Progenitor cell of endocrine pancreas (in vitro differentiated cells): ENCODE data around the gene NFIX. TPM values are rescaled to one million over a fixed set of nuclear protein-coding genes. Genes with fewer than 3 reads are reported as not detected.

ENCODE experiments used
- DNase-seq: peaks from one replicate; pipeline ENCODE4 v3.0.0; 2021; ENCODE audit warnings: low spot score; ENCODE audit not compliant: unreplicated experiment
- H3K27ac Mint-ChIP-seq: 2 replicates; pipeline ENCODE4 v1.8.0; 2021; ENCODE audit warnings: mild to moderate bottlenecking, moderate library complexity, mixed read lengths
- H3K27me3 Mint-ChIP-seq: 2 replicates; pipeline ENCODE4 v1.8.0; 2021; ENCODE audit warnings: mixed read lengths
- H3K36me3 Mint-ChIP-seq: 2 replicates; pipeline ENCODE4 v1.8.0; 2022; ENCODE audit warnings: mixed read lengths; ENCODE audit not compliant: insufficient read depth
- H3K4me1 Mint-ChIP-seq: 2 replicates; pipeline ENCODE4 v1.8.0; 2021; ENCODE audit warnings: low read depth, mixed read lengths
- H3K4me3 Mint-ChIP-seq: 2 replicates; pipeline ENCODE4 v1.8.0; 2021; ENCODE audit warnings: low read depth, mild to moderate bottlenecking, moderate library complexity, mixed read lengths
- H3K9me3 Mint-ChIP-seq: 2 replicates; pipeline ENCODE4 v1.8.0; 2021; ENCODE audit warnings: low read depth, mixed read lengths
- total RNA-seq: library from RNA; stranded (reverse); gene quantifications from 2 replicates; pipeline ENCODE4 v1.2.1, GENCODE V29; 2021
- TF ChIP-seq, protein P1 (sequence below): fragments of 200-600 bp; sonication (generic); IDR thresholded peaks from one replicate; pipeline ENCODE4 v1.5.0; 2021; ENCODE audit warnings: antibody characterized with exemption, mild to moderate bottlenecking; ENCODE audit not compliant: unreplicated experiment

Gene NFIX
- total RNA-seq, 1 donor from 2014 or later = 0.46 TPM

DNA sequence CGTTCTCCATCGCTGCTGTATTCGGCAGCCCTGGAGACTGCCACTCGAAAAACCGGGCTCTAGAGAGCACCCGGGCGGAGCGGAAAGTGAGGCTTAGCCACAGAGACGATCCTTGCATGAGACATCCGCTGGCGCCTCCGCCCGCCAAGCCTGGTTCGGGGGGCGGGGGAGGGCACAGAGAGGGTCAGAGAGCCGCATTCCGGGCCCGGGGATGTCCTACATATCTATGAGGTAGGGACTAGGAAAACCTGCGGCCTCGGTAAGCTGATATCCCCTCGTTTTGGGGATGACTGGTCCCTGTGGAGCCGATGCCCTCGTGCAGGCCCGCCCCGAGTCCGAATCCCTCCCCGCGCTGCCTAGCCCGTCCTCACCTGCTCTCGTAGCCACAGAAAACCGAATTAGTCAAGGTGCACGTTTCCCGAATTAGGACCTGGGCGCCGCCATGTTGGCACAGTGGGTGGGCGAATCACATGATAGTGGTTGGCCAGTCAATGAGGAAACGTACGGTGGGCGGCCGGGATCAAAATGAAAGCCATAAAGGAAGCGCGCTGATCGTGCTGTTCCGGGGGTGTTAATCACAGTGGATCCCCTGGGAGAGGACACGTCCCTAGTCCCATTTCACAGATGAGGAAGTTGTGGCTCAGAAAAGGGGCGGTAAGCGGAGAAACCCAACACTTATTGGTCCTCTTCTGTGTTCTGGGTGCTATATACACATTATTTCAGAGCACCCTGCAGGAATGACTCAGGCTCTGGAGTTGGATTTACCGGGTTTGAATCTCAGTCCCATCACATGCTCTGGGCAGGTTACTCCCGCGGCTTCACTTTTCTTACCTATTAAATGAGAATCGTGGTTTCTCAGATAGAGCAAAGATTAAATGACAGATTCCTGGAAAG, 121.3 kb downstream of the NFIX start, which contains the start of gene TRMT1:
Gene TRMT1, minus strand, starts transcription at position 459 of the 894 bp plus-strand sequence. Its CDS starts 341 bp downstream, at position 118.
- Mint-ChIP-seq H3K36me3 (no peaks in the 10 kb centered on the region), H3K4me3 (peak within 1 kb of the TSS; percentile 96), H3K27ac (peak within 1 kb of the TSS; percentile 99), H3K4me1 (peaks cover 19% of the 10 kb centered on the region), H3K9me3 (no peaks in the 10 kb centered on the region), H3K27me3 (no peaks in the 10 kb centered on the region)
- TF ChIP-seq, protein P1, sequence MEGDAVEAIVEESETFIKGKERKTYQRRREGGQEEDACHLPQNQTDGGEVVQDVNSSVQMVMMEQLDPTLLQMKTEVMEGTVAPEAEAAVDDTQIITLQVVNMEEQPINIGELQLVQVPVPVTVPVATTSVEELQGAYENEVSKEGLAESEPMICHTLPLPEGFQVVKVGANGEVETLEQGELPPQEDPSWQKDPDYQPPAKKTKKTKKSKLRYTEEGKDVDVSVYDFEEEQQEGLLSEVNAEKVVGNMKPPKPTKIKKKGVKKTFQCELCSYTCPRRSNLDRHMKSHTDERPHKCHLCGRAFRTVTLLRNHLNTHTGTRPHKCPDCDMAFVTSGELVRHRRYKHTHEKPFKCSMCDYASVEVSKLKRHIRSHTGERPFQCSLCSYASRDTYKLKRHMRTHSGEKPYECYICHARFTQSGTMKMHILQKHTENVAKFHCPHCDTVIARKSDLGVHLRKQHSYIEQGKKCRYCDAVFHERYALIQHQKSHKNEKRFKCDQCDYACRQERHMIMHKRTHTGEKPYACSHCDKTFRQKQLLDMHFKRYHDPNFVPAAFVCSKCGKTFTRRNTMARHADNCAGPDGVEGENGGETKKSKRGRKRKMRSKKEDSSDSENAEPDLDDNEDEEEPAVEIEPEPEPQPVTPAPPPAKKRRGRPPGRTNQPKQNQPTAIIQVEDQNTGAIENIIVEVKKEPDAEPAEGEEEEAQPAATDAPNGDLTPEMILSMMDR = no peak
- DNase-seq = peak; percentile 73

DNA sequence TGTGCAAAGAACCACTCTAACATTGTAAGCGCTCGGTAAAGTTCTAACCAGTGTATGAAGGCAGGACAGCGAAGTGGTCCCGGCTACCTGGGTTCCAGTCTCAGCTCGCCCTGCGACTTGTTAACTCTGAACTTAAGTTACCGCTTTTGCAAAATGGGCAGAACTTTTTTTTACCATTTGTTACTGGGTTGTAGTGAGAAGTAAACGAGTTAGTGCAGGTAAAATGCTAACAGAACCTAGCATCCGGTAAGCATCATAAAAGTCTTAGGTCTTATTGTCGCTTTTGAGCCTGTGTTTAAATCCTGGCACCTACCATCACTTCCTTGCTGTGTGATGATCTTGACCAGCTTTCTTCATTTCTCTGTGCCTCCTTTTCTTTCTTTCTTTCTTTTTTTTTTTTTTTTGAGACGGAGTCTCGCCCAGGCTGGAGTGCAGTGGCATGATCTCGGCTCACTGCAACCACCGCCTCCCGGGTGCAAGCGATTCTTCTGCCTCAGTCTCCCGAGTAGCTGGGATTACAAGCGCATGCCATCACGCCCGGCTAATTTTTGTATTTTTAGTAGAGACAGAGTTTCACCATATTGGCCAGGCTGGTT, 122.0 kb downstream of the NFIX start:
- TF ChIP-seq, protein P1 = no peak

DNA sequence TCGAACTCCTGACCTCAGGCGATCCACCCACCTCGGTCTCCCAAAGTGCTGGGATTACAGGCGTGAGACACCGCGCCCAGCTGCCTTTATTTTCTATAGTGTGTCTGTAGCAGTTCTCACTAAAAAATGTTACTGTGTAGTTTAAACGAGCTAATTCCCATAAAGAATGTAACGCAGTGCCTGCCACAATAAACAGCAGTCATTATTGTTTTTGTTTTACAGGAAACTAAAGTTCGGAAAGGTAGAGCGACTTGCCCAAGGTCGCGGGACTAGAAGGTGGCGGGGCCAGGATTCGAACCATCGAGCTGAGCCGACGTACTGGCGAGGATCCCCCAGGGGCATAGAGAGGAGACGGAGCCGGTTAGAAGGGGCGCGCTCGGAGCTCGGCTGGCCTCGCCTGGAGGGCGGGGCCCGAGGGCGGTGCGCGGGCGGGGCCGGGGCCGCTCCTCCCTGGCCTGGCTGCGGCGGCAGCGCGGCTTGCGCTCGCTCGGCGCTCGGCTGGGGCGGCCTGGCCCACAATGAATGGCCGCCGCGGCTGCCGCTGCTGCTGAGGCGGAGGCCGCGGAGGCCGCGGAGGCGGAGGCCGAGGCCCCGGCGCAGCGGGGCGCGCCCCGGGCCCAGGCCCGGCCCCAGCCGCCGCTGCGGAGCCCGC, 122.6 kb downstream of the NFIX start, which contains the start of gene NACC1:
Gene NACC1, plus strand, starts transcription at position 493 of the 652 bp plus-strand sequence. CDS start 16,944 bp downstream, outside the sequence.
- no peaks in the 10 kb centered on the region for H3K27me3 Mint-ChIP-seq
- H3K9me3 Mint-ChIP-seq = no peaks in the 10 kb centered on the region
- H3K4me3 Mint-ChIP-seq = peak within 1 kb of the TSS; percentile 96
- TF ChIP-seq, protein P1 = no peak
- H3K36me3 Mint-ChIP-seq = peaks cover 2% of the 10 kb centered on the region
- DNase-seq = peak; percentile 87
- H3K4me1 Mint-ChIP-seq = peaks cover 22% of the 10 kb centered on the region
- H3K27ac Mint-ChIP-seq = peak within 1 kb of the TSS; percentile 99

More for the DNA sequence above, 122.0 kb downstream of the NFIX start:
- DNase-seq = no peak
- no peaks in the 10 kb centered on the region for H3K9me3 Mint-ChIP-seq
- H3K27ac Mint-ChIP-seq = peak overlapping the region; percentile 99
- H3K27me3 Mint-ChIP-seq = no peaks in the 10 kb centered on the region
- peak overlapping the region; percentile 96 for H3K4me3 Mint-ChIP-seq
- peaks cover 22% of the 10 kb centered on the region for H3K4me1 Mint-ChIP-seq
- H3K36me3 Mint-ChIP-seq = peaks cover 2% of the 10 kb centered on the region

DNA sequence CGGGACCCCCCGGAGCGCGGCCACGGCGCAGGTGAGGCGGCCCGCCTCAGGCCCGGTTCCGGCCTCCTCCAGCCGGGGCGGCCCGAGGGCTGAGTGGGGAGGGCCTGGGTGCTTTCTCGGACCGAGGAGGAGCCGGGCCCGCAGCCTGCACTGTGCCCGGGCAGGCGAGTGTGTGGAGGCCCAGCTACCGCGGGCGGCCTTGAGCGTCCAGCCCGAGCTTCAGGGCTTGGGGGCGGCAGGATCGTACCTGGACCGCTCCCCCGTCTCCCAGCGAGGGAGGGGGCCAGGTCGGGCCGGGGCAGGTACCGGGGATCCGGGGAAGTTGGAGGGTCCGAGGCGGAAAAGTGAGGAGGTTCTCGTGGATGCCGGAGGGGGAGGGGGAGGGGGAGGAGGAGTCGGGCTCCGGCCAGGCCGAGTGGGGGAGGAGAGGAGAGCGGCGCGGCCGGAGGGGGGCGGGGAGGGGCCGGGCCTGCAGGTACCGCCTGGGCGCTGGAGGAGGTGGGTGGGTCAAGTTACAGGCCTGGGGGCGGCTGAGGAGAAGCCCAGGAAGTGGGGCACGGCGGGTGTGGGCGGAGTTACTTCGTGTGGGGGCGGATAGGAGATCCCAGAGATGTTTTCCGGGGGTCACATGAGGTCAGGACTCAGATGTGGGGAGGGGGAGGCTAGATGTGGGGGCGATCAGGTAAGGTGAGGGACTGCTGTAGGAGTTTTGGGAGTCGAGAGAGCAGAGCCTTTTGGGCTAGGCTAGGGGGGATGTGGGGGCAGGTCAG, 123.3 kb downstream of the NFIX start:
- H3K4me1 Mint-ChIP-seq = peaks cover 22% of the 10 kb centered on the region
- peak; percentile 50 for DNase-seq

More for the DNA sequence above, 123.3 kb downstream of the NFIX start:
- TF ChIP-seq, protein P1 = no peak
- peaks cover 2% of the 10 kb centered on the region for H3K36me3 Mint-ChIP-seq
- no peaks in the 10 kb centered on the region for H3K9me3 Mint-ChIP-seq
- H3K4me3 Mint-ChIP-seq = peak overlapping the region; percentile 77
- H3K27ac Mint-ChIP-seq = peak overlapping the region; percentile 79
- H3K27me3 Mint-ChIP-seq = no peaks in the 10 kb centered on the region
